Gastroesophageal sphincter (tissue), 4 donors: ENCODE results near the gene SPAAR. TPM values are rescaled to one million over a fixed set of nuclear protein-coding genes. Genes with fewer than 3 reads are reported as not detected.

Experiments used
- ATAC-seq: fragments of 150-250 bp; one replicate; pipeline ENCODE4 v1.9.1; 2016; ENCODE audit warnings: mild to moderate bottlenecking, moderate library complexity
- H3K27ac ChIP-seq, 4 donors: fragments of 200-600 bp; sonication (generic) in 3 of 4; 1 replicate in 3 of 4; 2 replicates in 1 of 4; pipeline ENCODE4 v1.5.1; 2016 to 2019
- H3K27me3 ChIP-seq: fragments of 200-600 bp; sonication (generic); one replicate; pipeline ENCODE4 v1.5.1; 2019
- H3K36me3 ChIP-seq, 2 donors: fragments of 200-600 bp; sonication (generic); one replicate each; pipeline ENCODE4 v1.5.1; 2019; ENCODE audit warnings: control low read depth in 1 of 2
- H3K4me1 ChIP-seq, 3 donors: fragments of 200-600 bp; sonication (generic); 1 replicate in 2 of 3; 2 replicates in 1 of 3; pipeline ENCODE4 v1.5.1; 2016 to 2019; ENCODE audit warnings: control low read depth in 2 of 3
- H3K4me3 ChIP-seq, 2 donors: fragments of 200-600 bp; sonication (generic); one replicate each; pipeline ENCODE4 v1.5.1; 2019; ENCODE audit warnings: mild to moderate bottlenecking in 1 of 2, moderate library complexity in 1 of 2
- H3K9me3 ChIP-seq, 3 donors: fragments of 200-600 bp; sonication (generic); one replicate each; pipeline ENCODE4 v1.5.1; 2017 to 2019; ENCODE audit warnings: control low read depth in 2 of 3
- CTCF ChIP-seq, 4 experiments: fragments of 200-600 bp in 2 of 4; fragments of 450-650 bp in 2 of 4; sonication (generic) in 1 of 4; IDR thresholded peaks; one replicate each; pipeline ENCODE4 v1.5.1; 2017 to 2019; ENCODE audit warnings: antibody characterized with exemption in 4 of 4, mild to moderate bottlenecking in 2 of 4, moderate library complexity in 2 of 4
- EP300 ChIP-seq: sonication (generic); formaldehyde crosslinking; IDR thresholded peaks from one replicate; pipeline ENCODE4 v1.6.1; 2017; ENCODE audit warnings: antibody characterized with exemption, mild to moderate bottlenecking
- POLR2A ChIP-seq, 2 donors: fragments of 450-650 bp; IDR thresholded peaks; one replicate each; pipeline ENCODE4 v1.6.1; 2017; ENCODE audit warnings: antibody characterized with exemption in 2 of 2, mild to moderate bottlenecking in 2 of 2, moderate library complexity in 1 of 2
- POLR2AphosphoS5 ChIP-seq: sonication (generic); formaldehyde crosslinking; IDR thresholded peaks from one replicate; pipeline ENCODE4 v1.6.1; 2017; ENCODE audit warnings: antibody characterized with exemption
- WGBS, 2 donors: methylation state at CpG; one replicate each; pipeline ENCODE4 v1.1.5; 2018; ENCODE audit warnings: low coverage in 1 of 2; 5-methylcytosine and 5-hydroxymethylcytosine counted together
- total RNA-seq, 4 donors: library from RNA; depleted of rRNA; stranded (reverse); fragments of >200 nt; gene quantifications; one replicate each; pipeline ENCODE4 v1.1.0, GENCODE V29; 2016

The SPAAR gene
- total RNA-seq, 4 donors from 2014 or later: 0.62 to 5.5 (median 2.6) TPM

GRCh38 chr9:35918780-35919179 is 9.5 kb downstream of the SPAAR start:
- Histone ChIP-seq H3K4me3 (no peak overlapping the region), H3K9me3 (no peaks in the 10 kb centered on the region), H3K4me1 (peaks cover 4 to 44% (median 11%) of the 10 kb centered on the region in 3 donors), H3K27ac (peak overlapping the region in 3 of 4 donors; percentile 20 to 64 (median 41)), H3K27me3 (no peaks in the 10 kb centered on the region), H3K36me3 (no peaks in the 10 kb centered on the region)
- TF ChIP-seq POLR2A (IDR thresholded peaks at IDR 0.05) (no peak), CTCF (IDR thresholded peaks at IDR 0.05) (no peak), EP300 (no peak), POLR2AphosphoS5 (no peak)
- ATAC-seq: no peak
- 67 to 73% methylated on average over 3 of the region's 3 CpGs for WGBS, 2 donors

GRCh38 chr9:35919212-35920008 is 10.1 kb downstream of the SPAAR start:
- whole genome bisulfite sequencing, 2 donors: 70 to 74% methylated on average over 2 to 3 of the region's 3 CpGs
- Histone ChIP-seq H3K36me3 (no peaks in the 10 kb centered on the region), H3K27me3 (no peaks in the 10 kb centered on the region), H3K9me3 (no peaks in the 10 kb centered on the region), H3K4me1 (peaks cover 7 to 49% (median 15%) of the 10 kb centered on the region in 3 donors), H3K27ac (peak overlapping the region in 3 of 4 donors; percentile 20 to 64 (median 48)), H3K4me3 (no peak overlapping the region)
- no peak for TF ChIP-seq POLR2AphosphoS5
- no peak for TF ChIP-seq CTCF (IDR thresholded peaks at IDR 0.05)
- TF ChIP-seq EP300: no peak
- no peak for TF ChIP-seq POLR2A (IDR thresholded peaks at IDR 0.05)
- ATAC-seq: no peak

GRCh38 chr9:35920051-35920620 is 10.8 kb downstream of the SPAAR start:
- Histone ChIP-seq H3K9me3 (no peaks in the 10 kb centered on the region), H3K27ac (peak overlapping the region in 3 of 4 donors; percentile 20 to 59 (median 48)), H3K27me3 (no peaks in the 10 kb centered on the region), H3K36me3 (no peaks in the 10 kb centered on the region), H3K4me3 (no peak overlapping the region), H3K4me1 (peaks cover 7 to 51% (median 15%) of the 10 kb centered on the region in 3 donors)
- no peak for ATAC-seq
- WGBS, 2 donors: 42 to 75% methylated on average over 4 of the region's 4 CpGs
- TF ChIP-seq POLR2A (IDR thresholded peaks at IDR 0.05) (no peak), POLR2AphosphoS5 (no peak), EP300 (no peak), CTCF (IDR thresholded peaks at IDR 0.05) (no peak)

- 100% methylated on average over 1 of the region's 1 CpG; no CpG with 5 or more reads in 1 of the 2 donors for WGBS, 2 donors
- Histone ChIP-seq H3K27me3 (no peaks in the 10 kb centered on the region), H3K27ac (peak overlapping the region; percentile 74 to 93 (median 78)), H3K36me3 (no peaks in the 10 kb centered on the region), H3K4me3 (no peak overlapping the region), H3K9me3 (no peaks in the 10 kb centered on the region), H3K4me1 (peaks cover 7 to 40% (median 15%) of the 10 kb centered on the region in 3 donors)
- ATAC-seq: no peak
- no peak for TF ChIP-seq CTCF (IDR thresholded peaks at IDR 0.05)
- TF ChIP-seq EP300: no peak
- TF ChIP-seq POLR2A (IDR thresholded peaks at IDR 0.05): no peak
- no peak for TF ChIP-seq POLR2AphosphoS5
Measured at GRCh38 chr9:35923598-35923926, 14.3 kb downstream of the SPAAR start.
